Measurements from ENCODE around the gene NACC2.

DNA sequence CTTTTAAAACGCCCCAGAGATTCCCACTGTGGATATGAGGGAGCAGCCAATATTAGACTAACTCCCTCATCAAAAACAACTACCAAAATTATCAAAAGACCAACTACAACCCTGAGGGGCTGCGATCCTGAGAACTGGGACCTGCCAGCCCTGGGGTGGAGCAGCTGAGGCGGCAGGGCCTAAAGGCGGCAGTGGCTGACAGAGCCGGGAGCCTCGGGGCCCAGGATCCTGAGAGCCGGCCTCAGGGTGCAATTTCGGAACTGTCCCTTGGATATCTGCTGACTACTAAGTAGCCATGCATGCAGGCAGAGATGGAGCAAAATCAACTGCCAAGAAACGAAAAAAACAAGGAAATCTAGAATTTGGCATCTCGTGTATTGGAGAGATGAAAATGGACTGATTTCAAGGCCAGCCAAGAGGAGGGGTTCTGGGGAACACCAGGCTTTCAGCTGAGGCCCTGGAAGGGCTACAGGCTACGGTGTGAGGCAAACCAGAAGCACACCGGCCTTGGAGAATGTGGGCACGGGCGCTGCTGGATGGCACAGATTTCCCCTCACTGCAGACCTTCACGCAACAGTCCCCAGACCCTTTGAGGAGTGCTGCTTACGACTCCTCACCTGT, 70.3 kb downstream of the NACC2 start:
- TF ChIP-seq CTCF (IDR thresholded peaks at IDR 0.05) (no peak), POLR2A (IDR thresholded peaks at IDR 0.05) (no peak)

All from right lobe of liver (tissue), 4 donors.